Medulla oblongata (tissue), 1 donor: ENCODE data around the gene BMPR2.
A peak's percentile ranks its signal among the peaks of the same experiment; 100 is the strongest.
"Not testable (repeated sequence)": the region's sequence is repeated elsewhere in the genome, so short reads cannot be mapped to it uniquely, and the experiment has no call there.

ENCODE experiments used
- DNase-seq: peaks from one replicate; pipeline ENCODE4 v3.0.0-alpha.2; 2015; ENCODE audit errors: extremely low spot score

Gene BMPR2

DNA sequence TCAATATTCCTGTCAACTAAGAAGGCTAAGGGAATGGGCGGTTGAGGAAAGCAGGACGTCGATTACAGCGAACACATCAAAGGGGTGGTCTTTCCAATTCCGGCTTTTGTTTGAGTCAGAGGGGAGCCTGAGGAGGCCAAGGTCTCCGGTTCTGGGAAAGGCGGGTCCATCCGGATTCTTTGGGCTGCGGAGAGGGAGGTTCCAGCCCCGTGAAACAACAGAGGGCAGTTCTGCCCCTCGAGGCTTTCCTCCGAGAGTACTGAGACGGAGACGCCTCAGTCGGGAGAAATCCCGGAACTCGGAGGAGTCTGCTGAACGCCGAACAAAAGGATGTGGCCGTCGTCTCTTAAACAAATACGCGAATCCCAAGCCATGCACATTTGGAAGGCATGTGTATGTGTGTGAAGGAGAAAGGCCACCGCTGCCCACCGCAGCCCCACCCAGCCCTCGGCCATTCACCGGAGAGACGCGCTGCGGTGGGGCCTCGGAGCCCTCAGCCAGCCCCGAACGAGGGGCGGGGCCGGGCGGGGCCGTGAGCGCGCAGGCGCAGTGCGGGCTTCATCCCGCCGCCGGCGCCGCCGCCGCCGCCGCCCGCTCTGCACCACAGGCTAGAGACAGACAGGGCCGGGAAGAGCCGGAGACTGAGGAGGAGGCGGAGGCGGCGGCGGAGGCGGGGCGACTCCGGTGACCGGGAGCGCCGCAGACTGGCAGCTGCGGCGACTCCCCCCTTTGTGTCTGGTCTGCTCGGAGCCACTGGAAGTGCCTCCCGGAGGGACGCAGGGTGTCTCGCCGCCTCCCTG is at the start of gene BMPR2:
Gene BMPR2, plus strand, starts transcription at position 719 of the 800 bp plus-strand sequence. CDS start 1,148 bp downstream, outside the sequence.
- peak; percentile 91 for DNase-seq

DNA sequence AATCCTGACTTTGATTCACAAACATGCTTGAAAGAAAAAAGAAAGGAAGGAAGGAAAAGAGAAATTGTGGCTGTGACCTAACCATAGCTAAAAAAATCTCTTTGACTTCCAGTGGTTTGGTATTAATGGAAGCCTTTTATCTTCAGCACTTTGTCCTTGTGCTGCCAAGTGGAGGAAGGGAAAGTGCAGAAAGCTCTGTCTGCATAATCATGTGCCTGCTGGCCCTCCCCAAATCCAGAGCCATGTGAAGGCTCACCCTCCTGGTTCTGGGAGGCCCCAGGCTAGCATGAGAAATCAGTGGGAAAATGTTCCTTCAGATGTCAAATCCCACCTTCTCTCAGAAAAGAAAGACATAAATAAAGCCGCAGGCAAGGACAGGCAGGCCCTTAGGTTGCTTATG is 48.3 kb upstream of the BMPR2 start:
- no peak for DNase-seq

DNA sequence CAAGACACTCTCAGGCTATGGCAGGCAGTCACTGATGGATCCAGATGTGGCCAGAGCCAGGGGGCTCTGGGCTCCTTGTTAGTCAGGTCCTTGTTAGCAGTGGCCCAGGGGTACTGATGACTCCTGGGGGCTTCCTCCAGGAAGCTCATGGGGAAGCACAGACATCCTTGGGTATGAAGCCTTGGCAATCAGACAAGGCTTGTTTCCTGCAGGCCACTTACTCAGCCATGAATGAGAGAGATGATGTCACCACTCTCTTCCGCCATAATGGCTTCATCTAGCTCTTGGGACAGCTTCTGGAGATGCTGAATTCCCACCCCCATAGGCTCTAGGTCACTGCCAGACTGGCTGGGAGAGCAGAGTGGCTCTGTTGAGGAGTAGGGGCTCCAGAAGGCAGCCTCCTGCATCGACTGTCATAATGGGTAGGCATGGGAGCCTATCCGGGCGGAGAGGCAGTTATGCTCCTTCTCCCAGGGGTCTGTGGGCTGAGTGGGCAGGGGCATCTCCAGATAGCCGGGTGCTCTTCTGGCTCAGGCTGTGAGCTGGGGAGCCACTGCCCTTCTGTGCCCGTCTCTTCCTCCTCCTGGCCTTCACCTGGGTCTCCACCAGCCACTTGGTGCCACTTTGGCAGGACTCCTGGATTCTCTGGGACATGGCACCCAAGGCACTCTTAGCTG is 40.2 kb upstream of the BMPR2 start:
- no peak for DNase-seq

DNA sequence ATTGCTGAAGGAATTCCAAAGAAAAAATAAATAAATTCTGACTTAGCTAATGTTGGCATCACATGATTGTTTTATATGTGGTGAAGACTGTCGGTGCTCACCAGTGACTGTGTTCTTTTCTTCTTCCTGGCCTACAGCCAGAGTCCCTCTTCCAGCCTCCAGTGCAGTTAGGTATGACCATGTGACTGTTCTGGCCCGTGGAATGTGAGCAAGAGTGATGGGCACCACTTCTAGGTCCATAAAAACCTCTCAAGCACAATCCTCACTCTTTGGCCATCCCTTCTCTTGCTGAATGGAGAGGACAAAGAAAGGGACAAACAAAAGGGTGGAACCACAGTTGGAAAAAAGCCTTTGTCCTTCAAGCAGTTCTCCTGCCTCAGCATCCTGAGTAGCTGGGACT is 39.0 kb upstream of the BMPR2 start:
- DNase-seq, result no peak

DNA sequence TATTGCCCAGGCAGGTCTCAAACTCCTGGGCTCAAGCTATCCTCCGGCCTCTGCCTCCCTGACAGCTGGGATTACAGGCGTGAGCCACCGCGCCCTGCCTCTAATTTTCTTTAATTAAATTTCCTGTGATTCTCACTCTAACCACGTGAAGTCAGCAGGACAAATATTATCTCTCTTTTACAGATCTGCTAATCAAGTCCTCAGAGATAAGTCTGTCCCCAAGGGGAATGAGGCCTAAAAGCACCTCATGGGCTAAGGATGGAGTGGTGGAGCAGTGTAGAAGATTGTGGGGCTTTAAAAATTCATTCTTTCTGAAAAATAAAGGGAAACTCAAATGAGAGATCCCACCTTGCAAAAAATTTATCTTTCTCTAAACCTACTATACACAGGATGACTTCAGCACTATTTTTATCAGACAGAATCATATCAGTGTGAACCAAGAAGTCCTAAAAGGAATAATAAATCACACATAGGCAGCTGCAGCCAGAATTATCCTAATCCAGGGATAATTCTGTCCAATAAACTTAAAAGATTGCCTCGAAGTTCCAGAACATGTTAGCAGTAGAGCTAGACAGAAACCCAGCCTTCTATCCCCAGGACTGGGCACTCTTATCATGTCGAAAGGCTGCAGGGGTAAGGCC is 38.3 kb upstream of the BMPR2 start:
- no peak for DNase-seq

DNA sequence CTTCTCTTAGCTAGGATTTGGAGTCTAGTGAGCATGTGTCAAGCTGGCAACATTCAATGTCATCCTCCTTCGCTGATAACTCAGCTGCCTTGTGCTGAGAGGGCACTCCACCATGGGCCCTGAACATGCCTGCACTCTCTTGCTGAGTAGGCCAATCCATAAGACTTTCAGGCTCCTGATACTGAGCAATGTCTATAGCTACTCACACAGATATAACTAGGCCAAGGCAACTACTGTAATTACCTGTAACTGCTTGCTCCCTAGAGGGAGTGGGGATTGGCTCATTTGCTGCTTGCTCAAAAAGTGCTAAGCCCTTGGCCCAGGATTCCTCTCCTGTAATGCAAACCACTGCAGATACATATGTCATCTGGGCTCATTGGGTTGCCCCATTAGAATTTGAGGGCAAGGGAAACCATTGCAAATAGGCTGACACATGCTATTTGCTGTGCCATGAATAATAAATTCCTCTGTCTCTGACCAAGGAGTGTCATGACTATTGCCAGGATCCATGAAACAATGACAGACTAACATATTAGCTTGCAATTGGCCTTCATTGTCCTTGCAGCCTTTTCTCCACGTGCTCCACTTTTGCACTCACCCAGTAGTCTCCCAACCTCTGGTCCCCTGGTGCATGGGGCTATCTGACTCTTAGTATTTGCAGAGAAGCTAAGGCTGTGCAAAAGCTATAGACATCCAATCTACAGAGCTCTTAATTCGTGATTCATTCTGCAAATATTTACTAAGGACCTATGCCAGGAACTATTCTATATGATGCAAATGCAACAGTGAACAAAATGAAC is 36.9 kb upstream of the BMPR2 start:
- DNase-seq, result no peak

DNA sequence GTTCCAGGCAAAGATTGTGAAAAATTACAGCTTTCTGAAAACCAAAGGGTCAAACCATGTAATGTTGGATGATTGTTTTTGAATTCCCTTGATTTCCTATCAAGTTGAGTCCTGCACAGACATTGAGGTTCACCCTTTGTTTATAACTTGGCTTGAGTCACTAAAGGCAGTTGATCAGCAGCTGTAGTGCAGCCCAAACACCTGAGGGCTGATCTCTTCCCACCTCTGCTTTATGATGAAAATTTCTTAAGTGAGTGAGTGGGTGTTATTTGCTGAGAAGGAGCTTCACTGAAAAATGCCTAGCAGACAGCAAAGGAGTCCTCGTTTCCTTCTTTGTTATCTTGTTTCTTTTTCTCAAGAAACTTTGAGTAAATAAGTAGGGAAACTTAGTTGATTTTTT is 31.9 kb upstream of the BMPR2 start:
- no peak for DNase-seq

DNA sequence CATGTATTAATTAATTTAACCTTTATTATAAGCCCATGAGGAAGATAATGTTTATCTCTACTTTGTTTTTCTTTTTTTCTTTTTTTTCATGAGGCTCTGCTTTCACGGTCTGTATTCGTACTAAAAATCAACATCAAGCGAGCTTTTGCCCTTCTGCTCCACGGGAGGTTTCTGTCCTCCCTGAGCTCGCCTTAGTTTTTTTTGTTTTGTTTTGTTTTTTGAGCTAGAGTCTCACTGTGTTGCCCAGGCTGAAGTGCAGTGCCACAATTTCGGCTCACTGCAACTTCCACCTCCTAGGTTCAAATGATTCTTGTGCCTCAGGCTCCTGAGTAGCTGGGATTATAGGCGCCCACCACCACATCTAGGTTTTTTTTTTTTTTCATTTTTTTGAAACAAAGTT is 29.9 kb upstream of the BMPR2 start:
- DNase-seq, result no peak

DNA sequence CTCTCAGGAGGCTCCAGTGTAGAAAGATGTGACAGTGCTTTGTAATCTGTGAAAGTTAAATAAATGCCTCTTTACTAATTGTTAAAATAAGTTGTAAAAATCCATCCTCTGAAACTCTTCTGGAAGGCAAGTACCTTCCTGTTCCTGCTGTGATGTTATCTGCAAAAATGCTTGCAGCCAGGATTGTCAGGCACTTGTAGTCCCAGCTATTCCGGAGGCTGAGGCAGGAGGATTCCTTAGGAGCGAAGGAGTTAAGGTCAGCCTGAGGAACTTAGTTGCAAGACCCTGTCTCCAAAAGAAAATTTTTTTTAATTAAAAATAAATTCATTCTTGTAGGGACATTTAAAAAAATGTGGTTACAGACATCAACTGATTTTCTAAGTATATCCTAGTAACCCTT is 22.7 kb upstream of the BMPR2 start:
- no peak for DNase-seq

DNA sequence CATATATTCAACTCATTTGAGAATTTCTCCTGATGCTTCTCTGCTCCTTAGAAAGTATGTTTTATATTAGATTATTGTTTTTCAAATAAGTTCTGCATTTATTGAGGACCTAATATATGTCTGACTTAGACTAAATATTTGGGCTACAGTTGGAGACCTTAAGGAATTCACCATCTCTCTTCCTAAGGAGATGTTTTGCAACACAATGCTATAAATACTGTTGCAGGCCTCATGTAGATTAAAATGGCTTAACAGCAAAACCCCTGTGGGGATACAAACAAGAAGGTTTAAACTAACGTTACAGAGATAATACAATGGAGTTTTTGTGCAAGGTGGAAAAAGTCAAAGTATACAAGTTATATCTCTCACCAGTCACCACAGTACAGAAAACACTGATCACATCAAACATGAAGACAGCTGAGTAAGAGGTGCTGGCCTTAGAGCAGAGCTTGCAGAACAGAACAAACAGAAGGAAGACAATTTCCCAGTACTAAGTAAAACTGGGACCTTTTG is 20.1 kb upstream of the BMPR2 start:
- no peak for DNase-seq

DNA sequence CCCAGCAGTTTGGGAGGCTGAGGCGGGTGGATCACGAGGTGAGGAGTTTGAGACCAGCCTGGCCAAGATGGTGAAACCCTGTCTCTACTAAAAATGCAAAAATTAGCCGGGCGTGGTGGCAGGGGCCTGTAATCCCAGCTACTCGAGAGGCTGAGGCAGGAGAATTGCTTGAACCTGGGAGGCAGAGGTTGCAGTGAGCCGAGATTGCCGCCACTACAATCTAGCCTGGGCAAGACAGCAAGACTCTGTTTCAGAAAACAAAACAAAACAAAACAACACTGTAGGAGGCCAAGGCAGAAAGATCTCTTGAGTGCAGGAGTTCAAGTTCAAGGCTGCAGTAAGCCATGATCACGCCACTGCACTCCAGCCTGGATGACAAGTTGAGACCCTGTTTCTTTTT is 17.2 kb upstream of the BMPR2 start:
- not testable (repeated sequence) for DNase-seq

DNA sequence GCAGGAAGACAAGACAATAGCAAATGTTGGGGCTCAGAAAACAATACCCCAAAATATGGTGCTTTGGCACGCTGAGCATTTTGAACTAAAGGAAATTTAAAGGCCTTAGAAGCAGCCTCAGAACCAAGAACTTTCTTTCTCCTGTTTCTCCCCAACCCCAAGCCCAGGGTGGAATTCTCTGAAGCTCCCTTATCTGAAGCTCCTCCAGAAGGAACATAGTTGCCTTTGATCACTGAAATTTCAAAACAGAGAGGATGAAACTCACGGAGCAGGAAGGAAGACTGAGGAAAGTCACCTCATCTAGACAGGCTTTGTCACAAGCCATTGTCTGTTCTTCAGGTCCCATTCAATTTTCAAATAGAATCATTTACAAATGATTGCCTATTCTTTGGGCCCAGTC is 15.5 kb upstream of the BMPR2 start:
- DNase-seq, result no peak

DNA sequence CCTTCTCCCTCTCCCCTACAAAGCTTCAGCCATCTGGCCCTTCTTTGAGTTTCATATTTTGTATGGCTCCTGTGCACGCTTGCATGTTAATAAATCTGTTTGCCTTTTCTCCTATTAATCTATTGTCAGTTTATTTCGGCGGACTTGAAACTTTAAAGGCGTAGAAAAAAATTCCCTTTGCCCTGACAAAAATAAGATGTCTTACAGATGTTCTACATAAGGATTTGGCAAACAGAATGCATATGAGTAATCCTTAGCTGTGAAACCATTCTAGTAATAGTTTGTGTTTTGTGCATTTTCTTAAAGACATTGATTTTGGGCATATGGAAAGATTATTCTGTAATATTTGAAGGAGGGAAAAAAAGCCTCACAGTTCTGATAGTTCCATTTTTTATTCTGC is 15.0 kb upstream of the BMPR2 start:
- DNase-seq, result no peak

DNA sequence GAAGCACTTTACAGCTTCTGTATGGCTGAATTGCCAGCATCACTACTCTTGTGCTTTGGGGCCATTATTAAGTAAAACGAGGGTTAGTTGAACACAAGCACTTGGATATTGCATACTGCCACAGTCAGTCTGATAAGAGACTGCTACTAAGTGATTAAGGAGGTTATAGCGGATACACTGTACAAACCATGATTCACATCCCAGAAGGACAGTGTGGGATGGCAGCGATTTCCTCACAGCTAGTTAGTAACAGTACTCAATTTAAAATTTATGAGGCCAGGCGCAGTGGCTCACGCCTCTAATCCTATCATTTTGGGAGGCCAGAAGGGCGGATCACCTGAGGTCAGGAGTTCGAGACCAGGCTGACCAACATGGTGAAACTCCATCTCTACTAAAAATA is 2.6 kb upstream of the BMPR2 start:
- no peak for DNase-seq

DNA sequence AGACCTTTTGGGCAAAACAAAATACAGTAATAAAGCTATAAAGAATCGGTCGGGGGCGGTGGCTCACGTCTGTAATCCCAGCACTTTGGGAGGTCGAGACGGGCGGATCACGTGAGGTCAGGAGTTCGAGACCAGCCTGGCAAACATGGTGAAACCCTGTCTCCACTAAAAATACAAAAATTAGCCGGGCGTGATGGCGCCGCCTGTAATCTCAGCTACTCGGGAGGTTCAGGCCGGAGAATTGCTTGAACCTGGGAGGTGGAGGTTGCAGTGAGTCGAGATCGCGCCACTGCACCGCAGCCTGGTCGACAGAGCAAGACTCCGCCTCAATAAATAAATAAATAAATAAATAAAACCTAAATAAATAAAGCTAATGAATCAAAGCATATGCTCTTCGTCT is 1.7 kb upstream of the BMPR2 start:
- DNase-seq, result not testable (repeated sequence)

DNA sequence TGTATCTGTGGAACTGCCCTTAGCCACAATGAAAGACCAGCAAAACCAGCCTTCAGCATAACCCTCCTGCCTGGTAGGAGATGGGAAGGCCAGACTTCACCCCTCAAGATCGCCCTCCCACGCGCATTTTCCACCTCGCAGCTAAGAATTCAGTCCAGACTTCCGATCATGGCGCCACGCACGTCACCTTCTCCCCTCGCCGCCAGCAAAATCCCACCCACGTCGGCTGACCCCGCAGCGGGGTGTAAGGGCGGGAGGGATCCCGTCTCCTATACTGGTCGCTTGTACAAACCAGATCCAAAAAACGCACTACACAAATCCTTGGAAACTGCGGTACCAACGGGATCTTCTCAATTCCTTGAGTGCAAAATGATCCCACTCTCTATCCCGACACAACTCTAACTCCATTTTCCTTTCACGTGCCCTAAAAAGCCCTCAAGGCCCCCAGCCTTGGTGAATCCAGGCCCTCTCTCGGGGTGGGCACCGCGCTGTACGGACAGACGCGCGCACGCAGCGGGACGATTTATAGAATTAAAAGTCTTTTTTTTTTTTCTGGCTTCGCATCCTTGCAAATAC is 1.0 kb upstream of the BMPR2 start:
- peak; percentile 59 for DNase-seq

DNA sequence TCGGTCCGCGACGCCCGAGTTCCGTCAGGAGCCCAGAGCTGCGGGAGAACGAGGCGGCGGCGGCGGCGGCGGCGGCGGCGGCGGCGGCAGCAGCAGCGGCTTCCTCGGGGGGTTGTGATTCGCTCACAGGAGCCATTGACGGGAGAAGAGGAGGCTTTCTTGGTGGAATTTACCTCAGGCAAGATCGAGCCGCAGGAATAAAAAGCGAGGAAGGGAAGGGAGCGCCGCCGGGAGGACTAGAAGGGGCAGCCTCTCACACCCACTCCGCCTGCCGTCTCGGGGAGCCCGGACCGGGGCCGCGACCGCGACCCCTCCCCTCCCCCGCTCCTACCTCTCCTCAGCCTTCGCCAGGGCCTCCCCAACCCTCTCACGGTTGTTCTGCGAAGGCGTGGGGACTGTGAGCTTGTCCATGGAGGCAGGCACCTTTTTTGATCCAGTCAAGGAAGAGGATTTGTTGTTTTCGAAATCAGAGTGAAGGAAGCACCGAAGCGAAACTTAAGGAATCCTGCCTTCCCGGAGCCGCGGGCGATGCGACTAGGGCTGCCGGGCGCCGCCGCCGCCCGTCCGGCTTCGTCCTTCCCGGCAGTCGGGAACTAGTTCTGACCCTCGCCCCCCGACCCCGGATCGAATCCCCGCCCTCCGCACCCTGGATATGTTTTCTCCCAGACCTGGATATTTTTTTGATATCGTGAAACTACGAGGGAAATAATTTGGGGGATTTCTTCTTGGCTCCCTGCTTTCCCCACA is 506 bp downstream of the BMPR2 start:
- DNase-seq, result peak; percentile 56

DNA sequence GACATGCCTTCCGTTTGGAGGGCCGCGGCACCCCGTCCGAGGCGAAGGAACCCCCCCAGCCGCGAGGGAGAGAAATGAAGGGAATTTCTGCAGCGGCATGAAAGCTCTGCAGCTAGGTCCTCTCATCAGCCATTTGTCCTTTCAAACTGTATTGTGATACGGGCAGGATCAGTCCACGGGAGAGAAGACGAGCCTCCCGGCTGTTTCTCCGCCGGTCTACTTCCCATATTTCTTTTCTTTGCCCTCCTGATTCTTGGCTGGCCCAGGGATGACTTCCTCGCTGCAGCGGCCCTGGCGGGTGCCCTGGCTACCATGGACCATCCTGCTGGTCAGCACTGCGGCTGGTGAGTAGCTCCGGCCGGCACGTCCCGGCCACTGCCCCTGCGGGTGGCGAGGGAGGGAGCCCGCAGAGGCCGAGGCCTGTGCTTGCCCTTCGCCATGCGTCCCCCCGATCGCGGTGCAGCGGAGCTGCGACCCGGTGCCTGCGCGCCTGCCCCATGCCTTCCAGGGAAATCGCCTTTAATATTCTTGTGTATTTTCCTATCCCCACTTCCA is 1.2 kb downstream of the BMPR2 start:
- DNase-seq, result peak; percentile 55

DNA sequence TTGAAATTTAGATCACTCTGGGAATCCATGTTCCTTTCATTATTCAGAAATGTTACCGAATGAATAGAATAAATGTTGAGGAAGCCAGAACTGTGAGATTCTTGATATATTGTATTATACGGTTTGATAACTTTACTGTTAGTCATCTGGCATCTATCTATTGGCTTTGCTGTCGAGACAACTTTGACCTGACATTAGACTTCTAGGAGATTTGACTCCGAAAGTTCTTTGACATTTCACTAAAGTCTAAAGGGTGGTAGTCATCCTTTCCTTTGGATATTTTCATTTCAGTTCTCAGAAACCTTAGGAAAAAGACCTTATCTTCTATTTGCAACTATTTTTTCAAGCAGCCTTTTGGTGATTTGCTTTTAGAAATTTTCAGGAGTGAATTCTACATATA is 1.9 kb downstream of the BMPR2 start:
- DNase-seq, result peak; percentile 50

DNA sequence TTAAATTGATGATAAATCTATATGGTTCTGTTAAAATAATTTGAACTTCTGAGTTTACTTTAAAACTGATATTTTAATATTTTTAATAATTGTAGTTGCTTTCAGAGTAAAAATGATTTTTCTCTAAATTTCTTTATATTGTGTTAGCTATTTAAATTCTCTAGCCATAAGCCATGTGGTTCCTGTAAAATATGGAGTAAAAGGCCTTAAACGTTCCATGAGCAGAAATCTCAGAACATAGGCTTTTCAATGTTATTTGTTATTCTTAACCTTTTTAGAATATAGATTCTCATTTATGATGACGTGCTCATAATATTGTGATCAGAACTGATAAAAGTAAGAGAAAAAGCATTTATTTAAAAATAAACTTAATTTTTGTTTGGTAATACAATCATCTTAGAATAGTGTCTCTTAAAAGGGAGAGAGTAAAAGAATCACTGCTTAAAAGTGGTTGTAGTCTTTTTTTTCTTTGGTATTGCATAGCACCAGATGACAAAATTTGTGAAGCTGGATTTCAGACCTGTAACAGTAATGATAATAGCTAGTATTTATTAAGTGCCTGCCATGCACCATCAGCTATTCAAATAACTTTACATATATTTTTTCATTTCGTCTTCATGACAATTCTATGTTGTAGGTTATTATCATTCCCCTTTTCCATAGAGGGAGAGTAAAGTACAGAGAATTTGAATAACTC is 2.7 kb downstream of the BMPR2 start:
- peak; percentile 9 for DNase-seq
